Heart left ventricle (tissue), 13 donors: ENCODE results near the gene ALPK3.

ENCODE experiments used
- CTCF ChIP-seq, 12 donors: fragments of 200-600 bp; sonication (generic) in 4 of 12; IDR thresholded peaks; one replicate each; pipeline versions ENCODE4 v1.5.0 to v1.8.0; 2018 to 2022; ENCODE audit warnings: antibody characterized with exemption in 12 of 12, mild to moderate bottlenecking in 5 of 12
- POLR2A ChIP-seq, 2 donors: fragments of 450-650 bp; IDR thresholded peaks; one replicate each; pipeline ENCODE4 v1.6.1; 2017; ENCODE audit warnings: antibody characterized with exemption in 2 of 2, mild to moderate bottlenecking in 2 of 2, moderate library complexity in 2 of 2
- donor health status: ischemic (EF 13 %, LVEDD 7.1; RV severe dilation, severe dysfunction).
- donor health status: DM: no; HTN: yes; CAD: no.
- donor health status: DM: no; HTN: no; CAD: no.
- donor health status: ischemic (EF 25% LVEDD 6.9; RV normal size, moderate dysfunction).
- donor health status: ischemic (EF 25% LVEDD 5.7; RV mildly dilated, moderate dysfunction).
- donor health status: ischemic (EF 35%, LVEDD 5.7; RV mildly dilated, moderate dysfunction).
- donor health status: nonischemic (EF 11% LVEDD 7.7; RV severe dilation, severe dysfunction).
- donor health status: DM: yes; HTN: yes; CAD: no.
- donor health status: PGD.
- donor health status: ischemic (EF 29% LVEDD 5.4; RV normal size, mild dysfunction).
- donor health status: nonischemic (EF 23%, LVEDD 6.1; RV moderate dilation, normal function).

GRCh38 chr15:84855136-84855535 lies 38.0 kb downstream of the ALPK3 start:
- TF ChIP-seq CTCF (IDR thresholded peaks at IDR 0.05) = no peak
- no peak for TF ChIP-seq POLR2A (IDR thresholded peaks at IDR 0.05)
